ENCODE results near the gene ZNF283. TPM values are rescaled to one million over a fixed set of nuclear protein-coding genes. Genes with fewer than 3 reads are reported as not detected.

The ZNF283 gene
- total RNA-seq = 10 to 100 TPM in 2 of 3 donors, 1 to 10 TPM in 1; 7.6 to 21.8 (median 14.1) TPM
- long read RNA-seq, donor 1, partial matches to known transcripts = 1 of 4 reads
- long read RNA-seq, donor 1, other reads (novel, unspliced or antisense) = 3 of 4 reads
- long read RNA-seq, donor 2, partial matches to known transcripts = 0 of 3 reads
- long read RNA-seq, donor 2, other reads (novel, unspliced or antisense) = 3 of 3 reads

DNA sequence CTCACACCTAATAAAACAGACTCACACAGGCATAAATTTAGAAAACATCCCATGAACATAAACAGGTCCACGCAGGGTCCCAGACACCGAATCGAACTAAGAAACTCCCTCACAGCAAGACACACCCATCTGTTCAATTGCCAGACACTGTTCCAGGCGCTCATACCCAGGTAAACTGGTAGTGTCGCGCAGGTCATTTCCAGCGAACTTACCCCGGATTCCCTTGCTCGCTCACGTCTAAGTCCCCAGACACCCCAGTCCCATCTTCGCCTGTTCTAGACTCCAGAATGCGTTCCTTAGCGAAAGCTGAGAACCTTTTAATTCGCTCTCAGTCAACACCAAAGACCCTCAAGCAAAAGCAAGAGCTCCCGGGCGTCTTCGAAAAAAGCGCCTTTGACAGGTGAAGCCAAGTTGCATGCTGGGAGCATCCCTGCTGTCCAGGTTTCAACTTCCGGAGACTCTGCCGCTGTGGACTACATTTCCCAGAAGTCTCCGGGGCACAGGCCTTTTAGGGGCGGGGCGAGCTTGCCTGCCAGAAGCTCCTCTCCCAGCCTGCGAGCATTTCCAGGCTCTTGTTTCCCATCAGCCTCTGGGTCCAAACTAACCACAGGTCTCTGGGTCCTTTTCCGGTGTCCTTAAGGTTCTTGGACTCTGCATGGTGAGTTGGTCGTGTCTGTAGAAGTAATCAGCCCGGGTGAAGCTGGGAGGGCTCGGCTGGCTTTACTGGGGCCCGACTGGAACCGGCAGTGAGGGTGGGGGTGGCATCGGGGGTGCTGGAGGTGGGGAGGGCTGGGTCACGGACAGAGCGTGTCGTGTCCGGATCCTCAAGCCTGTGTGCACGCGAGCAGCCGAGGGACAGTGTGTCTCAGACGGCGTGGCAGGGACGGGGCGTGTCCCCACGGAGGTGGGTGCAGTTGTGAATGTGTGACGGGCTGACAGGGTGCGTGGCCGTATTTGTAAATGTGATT lies at the start of gene ZNF283:
TSS of gene ZNF283 (plus strand) at position 535 of the 968 bp plus-strand sequence. CDS start 6,184 bp downstream, outside the sequence.
- intact Hi-C loops (cut with DNase I, micrococcal nuclease) = no loop called here
- TF ChIP-seq, protein P1, sequence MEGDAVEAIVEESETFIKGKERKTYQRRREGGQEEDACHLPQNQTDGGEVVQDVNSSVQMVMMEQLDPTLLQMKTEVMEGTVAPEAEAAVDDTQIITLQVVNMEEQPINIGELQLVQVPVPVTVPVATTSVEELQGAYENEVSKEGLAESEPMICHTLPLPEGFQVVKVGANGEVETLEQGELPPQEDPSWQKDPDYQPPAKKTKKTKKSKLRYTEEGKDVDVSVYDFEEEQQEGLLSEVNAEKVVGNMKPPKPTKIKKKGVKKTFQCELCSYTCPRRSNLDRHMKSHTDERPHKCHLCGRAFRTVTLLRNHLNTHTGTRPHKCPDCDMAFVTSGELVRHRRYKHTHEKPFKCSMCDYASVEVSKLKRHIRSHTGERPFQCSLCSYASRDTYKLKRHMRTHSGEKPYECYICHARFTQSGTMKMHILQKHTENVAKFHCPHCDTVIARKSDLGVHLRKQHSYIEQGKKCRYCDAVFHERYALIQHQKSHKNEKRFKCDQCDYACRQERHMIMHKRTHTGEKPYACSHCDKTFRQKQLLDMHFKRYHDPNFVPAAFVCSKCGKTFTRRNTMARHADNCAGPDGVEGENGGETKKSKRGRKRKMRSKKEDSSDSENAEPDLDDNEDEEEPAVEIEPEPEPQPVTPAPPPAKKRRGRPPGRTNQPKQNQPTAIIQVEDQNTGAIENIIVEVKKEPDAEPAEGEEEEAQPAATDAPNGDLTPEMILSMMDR (IDR thresholded peaks at IDR 0.05) = no peak
- peak; percentile 88 to 96 (median 93) for DNase-seq
- Histone ChIP-seq H3K4me1 (ENCODE audit: low read depth) (peaks cover 5% of the 10 kb centered on the region), H3K4me3 (peak within 1 kb of the TSS; percentile 50), H3K9me3 (peaks cover 3% of the 10 kb centered on the region), H3K36me3 (ENCODE audit: low read depth) (peaks cover 6% of the 10 kb centered on the region)
- ATAC-seq = peak; percentile 100

DNA sequence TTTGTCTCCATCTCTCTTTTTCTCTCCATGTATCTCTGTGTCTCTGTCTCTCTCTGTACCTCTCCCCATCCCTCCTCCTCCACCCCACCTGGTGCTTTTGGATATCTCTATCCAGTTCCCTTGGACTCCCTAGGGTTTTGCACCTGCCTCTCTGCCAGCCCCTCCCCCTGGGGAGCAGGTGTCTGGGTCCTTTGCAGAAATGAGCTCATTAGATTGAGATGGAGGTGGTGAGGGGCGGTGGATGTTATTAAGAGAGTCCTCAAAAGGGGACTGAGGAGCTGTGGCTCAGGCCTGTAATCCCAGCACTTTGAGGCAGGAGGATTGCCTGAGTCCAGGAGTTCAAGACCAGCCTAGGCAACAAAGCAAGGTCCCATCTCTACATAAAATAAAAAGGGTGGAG lies 48.5 kb upstream of the ZNF283 start:
- peaks cover 42% of the 10 kb centered on the region for H3K4me1 ChIP-seq (ENCODE audit: low read depth)
- intact Hi-C loops (cut with DNase I, micrococcal nuclease) = no loop called here
- TF ChIP-seq, protein P1 (IDR thresholded peaks at IDR 0.05) = no peak
- H3K36me3 ChIP-seq (ENCODE audit: low read depth) = no peaks in the 10 kb centered on the region
- no peaks in the 10 kb centered on the region for H3K9me3 ChIP-seq
- ATAC-seq = no peak
- no peak for DNase-seq
- H3K4me3 ChIP-seq = no peak overlapping the region

DNA sequence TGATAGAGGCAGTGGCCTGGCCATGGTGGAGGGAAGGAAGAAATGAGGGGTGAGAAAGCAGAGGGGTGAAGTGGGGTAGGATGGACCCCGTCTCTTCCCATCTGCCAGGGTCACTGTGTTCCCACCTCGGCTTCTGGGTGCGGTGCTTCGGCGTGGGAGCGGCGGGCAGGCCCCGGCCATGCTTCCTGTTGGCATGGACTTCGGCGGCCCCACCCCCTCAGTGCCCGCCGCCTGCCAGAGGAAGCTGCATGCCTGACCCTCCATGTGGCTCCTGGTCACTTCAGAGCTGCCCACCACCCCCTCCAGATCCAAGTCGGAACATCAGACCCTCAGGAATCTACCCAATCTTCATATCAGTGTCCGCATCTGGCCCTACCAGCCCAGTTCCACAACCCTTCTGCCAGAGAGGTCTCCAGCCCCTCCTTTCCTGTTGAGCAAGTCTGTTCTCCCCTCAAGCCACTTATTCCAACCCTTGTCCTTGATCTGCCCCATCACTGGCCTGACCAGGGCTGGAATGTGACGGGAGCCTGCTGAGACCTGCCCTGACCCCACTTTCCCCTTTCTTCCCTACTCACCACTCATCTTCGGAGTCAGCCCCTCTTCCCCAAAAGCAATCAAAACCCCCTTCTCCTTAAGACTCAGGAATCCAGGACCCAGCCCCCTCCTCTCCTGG lies 47.8 kb upstream of the ZNF283 start:
- ATAC-seq (peak; percentile 59), DNase-seq (peak; percentile 79 to 88 (median 84))
- H3K36me3 ChIP-seq (ENCODE audit: low read depth) = no peaks in the 10 kb centered on the region
- intact Hi-C loops (cut with DNase I, micrococcal nuclease) = no loop called here
- no peak overlapping the region for H3K4me3 ChIP-seq
- TF ChIP-seq, protein P1 (IDR thresholded peaks at IDR 0.05) = no peak
- H3K9me3 ChIP-seq = no peaks in the 10 kb centered on the region
- peaks cover 37% of the 10 kb centered on the region for H3K4me1 ChIP-seq (ENCODE audit: low read depth)

DNA sequence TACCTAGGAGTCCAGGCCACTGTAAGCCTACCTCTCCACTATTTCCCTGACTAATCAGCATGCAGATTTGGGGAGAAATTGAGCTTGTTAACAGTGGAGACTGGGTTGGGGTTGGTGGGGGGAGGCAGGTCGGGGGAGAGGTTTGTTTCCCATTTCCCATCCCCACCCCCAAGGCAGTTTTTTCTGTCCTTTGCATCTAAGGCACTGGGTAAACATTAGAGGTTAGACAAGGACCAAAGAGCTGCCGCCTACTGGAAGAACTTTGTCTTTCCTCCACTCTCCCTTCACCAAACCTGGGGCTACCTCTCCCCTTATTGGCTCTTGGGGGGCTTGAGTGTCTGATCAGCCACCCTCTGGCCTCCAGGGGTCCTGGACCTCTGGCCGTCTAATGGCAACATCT lies 47.3 kb upstream of the ZNF283 start:
- intact Hi-C loops (cut with DNase I, micrococcal nuclease) = loop anchor here (5.0 kb wide), 1 partner anchor 33 kb away; no protein-coding TSS in a partner anchor
- H3K4me1 ChIP-seq (ENCODE audit: low read depth) = peaks cover 31% of the 10 kb centered on the region
- ATAC-seq (peak; percentile 21), DNase-seq (peak in 1 of 3 donors; percentile 66)
- no peak overlapping the region for H3K4me3 ChIP-seq
- TF ChIP-seq, protein P1 (IDR thresholded peaks at IDR 0.05) = no peak
- no peaks in the 10 kb centered on the region for H3K36me3 ChIP-seq (ENCODE audit: low read depth)
- H3K9me3 ChIP-seq = no peaks in the 10 kb centered on the region

DNA sequence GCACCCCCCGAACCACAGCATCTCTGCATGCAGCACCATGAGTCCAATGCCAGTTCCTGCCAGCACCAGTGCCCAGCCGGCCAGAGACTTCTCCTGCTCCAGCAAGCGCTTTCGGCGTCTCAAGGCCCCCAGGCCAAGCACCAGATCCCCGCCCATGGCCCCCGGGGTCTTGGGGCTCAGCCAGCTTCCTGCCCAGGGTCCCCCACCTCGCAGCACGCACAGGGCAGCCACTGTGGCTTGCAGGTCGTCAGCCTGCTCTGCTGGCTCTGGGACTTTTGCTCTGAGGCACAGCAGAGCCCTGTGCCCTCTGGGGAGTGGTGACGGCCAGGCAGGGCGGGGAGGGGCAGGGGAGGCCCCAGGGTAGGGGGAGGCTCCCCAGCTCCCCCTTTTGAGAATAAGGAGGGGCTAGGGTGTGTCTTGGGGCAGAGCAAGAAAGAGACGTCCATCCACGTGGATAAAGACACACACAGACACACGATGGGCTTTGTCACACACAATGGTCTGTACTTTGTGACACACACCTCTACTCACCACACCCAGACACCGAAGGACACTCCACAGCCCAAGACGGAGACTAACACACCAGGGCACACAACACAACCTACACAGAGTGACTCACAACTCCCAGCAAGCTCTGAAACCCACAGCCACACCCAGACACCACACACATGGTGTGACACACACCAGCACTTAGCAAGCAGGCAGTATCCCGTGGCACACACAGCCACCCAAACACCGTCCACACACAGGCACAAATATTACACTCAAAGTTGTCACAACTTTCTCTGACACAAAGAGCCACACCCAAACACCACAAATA lies 46.2 kb upstream of the ZNF283 start, which contains the start of gene KCNN4:
TSS of gene KCNN4 (minus strand) at position 268 of the 820 bp plus-strand sequence. CDS start at position 156, 112 bp downstream.
- intact Hi-C loops (cut with DNase I, micrococcal nuclease) = loop anchor here (5.0 kb wide), 1 partner anchor 34 kb away; no protein-coding TSS in a partner anchor
- peak; percentile 79 to 89 (median 84) for DNase-seq
- H3K4me1 ChIP-seq (ENCODE audit: low read depth) = peaks cover 31% of the 10 kb centered on the region
- TF ChIP-seq, protein P1 (IDR thresholded peaks at IDR 0.05) = no peak
- no peak within 1 kb of the TSS for H3K4me3 ChIP-seq
- no peaks in the 10 kb centered on the region for H3K36me3 ChIP-seq (ENCODE audit: low read depth)
- ATAC-seq = peak; percentile 63
- H3K9me3 ChIP-seq = no peaks in the 10 kb centered on the region
